ENCODE data around the gene GUCA2B.

Gene GUCA2B
- 0 to 0.44 (median 0) reads per million in 17 experiments for total RNA-seq

DNA sequence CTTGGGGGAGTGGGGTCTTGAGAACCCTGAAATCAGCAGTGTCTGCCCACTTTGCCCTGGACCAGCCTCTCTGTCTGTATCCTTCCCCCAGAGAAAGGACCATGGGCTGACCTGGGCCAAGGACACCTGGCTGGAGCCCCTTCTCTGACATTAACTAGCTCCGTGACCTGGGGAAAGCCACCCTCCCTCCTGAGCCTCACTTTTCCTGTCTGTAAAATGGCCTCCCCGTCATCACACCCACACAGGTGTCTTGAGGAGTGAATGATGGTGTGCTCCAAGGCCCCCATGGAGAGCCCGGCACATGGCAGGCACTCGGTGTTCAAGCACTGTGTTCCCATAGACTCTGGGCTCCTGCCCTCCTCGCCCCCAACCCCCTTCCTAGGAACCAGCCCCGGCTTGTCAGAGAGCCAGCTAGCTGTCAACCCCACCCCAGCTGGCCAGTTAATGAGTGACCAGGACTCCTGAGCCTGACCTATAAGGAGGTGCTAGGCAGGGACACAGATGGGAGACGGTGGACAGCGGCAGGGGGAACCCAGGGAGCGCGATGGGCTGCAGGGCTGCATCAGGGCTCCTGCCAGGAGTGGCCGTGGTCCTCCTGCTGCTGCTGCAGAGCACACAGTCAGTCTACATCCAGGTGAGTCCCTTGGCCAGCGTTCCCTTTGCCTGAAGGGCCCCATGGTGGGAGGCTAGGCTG lies at the start of gene GUCA2B:
TSS of gene GUCA2B (plus strand) at position 504 of the 694 bp plus-strand sequence. CDS start at position 545, 41 bp downstream.
- DNase-seq = no peak

DNA sequence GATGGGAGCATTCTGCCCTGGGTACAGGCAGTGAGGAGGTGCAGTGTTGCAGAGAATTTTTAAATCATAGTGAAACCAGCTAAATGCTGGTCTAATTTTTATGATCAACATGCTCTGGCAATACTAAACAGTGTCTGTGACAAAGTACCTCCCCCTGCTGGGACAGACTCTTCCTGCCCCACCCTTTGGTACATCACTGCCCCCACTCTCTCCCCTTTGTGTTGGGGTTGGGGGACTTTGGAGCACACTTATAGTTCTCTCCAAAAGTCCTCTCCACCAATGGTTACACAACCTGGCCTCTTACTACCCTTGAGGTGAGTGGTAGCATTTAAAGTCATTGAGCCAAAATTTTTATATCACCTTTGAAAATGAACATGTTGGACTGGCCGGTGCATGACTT lies 48.2 kb upstream of the GUCA2B start:
- no peak for DNase-seq

DNA sequence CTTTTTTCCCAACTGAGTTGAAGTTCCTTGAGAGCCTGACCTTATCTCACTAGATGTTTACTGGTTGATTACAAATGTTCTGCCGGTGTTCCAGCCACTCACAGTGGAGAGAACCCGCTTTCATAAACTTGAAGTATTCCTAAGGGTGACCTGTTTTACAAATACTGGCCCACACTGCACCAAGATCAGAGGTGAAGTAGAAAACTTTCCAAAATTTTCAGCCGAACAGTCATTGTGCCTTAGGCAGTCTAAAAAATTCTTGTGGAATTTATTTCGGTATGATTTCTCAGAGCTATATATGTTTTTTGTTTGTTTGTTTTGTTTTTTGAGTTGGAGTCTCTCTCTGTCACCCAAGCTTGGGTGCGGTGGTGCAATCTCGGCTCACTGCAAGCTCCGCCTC lies 44.9 kb upstream of the GUCA2B start:
- no peak for DNase-seq

DNA sequence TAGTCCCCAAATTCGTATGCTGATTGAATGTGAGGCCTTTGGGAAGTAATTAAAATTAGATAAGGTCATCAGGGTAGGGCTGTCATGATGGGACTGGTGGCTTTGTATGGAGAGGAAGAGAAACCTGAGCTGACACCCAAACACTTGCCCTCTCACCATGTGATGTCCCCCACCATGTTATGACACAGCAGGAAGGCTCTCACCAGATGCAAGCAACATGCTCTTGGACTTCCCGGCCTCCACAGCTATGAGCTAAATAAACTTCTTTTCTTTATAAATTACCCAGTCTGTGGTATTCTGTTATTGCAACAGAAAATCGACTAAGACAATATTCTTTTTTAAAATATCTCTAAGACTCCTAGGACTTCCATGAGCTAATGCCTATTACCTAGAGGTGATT lies 43.6 kb upstream of the GUCA2B start:
- DNase-seq = peak in 2 of 4 experiments; percentile 5 to 6

DNA sequence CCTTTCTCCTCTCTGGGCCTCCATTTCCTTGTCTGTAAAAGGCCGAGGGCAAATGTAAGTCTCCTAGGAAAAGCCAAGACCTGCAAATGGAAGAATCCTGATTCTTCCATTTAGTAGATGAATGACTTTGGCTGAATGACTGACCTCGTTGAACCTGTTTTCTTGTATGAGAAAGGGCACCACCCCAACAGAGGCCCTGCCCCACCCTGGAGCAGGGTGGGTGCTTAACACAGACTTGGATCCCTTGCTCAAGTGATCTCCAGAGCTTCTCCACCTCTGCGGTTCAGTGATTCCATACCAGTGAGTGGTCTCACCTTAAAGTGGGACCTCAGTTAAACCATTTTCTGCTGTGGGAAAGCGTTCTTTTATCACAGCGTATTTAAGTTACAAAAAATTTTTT lies 39.0 kb upstream of the GUCA2B start:
- DNase-seq = no peak

DNA sequence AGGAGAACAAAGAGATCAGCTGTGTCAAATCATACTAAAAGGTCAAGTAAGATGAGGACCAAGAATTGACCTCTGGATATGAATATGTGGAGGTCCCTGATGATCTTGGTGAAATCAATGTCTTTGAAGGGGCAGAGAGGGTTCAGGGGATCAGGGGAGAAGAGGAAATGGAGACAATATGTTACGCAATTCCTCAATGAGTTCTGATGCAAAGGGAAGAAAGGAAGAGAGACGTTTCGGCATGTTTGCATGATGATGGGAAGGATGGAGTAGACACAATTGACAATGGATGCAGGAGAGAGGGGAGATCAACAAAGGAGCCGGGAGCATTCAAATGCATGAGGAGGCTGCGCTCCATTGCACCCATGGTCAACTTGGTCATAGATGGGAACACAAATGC lies 36.0 kb upstream of the GUCA2B start:
- DNase-seq = no peak

DNA sequence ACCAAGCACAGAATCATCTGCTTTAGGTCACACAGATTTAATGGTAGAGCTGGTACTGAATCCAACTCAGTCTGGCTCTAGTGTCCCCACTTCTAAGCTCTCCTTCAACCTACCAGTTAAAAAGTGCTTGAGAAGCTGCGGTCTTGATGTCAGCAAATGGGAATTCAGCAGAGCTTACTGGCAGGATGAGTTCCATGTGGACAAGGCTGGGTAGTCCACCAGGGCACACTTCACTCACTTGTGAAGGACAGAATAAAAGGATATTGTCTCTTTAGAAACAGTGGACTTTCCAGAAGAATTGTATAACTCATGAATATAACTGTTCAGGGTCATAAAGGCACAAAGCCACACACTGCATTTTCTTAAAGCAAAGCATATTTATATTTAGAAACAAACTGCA lies 35.1 kb upstream of the GUCA2B start:
- no peak for DNase-seq

DNA sequence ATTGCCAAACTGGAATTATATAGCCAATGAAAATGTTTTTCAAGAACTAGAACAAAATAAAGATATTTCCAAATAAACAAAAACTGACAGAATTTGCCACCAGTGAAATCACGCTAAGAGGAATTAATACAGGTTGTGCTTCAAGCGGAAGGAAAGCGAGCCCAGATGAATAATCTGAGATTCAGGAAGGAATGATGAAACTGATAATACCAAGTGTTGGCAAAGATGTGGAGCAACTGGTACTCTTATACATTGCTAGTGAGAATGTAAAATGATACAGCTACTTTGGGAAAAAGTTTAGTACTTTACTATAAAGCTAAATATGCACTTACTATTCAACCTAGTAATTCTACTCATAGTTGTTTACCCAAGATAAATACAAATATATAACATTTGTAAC lies 30.8 kb upstream of the GUCA2B start:
- no peak for DNase-seq

DNA sequence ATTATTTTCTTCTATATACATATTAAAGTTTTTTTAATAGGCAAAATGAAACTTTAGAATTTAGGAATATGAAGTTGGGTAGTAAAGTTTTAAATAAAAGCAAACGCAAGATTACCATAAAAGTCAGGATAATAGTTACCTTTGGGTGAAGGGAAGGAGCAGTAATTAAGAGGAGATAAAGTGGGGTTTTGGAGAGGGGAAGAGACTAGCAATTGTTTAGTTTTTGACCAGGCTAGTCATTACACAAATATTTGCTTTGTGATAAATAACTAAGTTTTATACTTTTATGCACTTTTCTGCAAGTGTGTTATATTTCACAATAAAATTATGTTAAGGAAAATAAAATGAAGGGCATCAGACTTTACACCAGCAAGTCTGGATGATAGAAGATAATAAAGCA lies 27.7 kb upstream of the GUCA2B start:
- no peak for DNase-seq

DNA sequence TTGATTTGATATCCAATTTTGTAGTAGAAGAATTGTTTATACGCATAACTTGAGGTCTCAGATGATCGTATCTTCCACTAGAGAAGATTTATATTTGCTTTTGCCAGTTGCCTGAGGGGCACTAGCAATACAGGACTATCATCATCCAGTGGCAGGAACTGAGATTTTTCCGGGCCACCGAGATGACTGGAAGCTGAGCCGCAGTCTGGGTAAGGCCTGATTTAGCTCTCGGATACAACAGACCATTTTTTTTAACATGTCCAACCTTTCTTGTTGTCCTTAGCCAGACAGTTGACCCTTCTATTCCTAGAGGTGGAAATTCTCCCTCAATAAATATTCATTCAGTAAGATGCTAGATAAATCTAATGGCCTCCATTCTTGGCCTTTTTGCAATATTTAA lies 25.4 kb upstream of the GUCA2B start:
- DNase-seq = no peak

DNA sequence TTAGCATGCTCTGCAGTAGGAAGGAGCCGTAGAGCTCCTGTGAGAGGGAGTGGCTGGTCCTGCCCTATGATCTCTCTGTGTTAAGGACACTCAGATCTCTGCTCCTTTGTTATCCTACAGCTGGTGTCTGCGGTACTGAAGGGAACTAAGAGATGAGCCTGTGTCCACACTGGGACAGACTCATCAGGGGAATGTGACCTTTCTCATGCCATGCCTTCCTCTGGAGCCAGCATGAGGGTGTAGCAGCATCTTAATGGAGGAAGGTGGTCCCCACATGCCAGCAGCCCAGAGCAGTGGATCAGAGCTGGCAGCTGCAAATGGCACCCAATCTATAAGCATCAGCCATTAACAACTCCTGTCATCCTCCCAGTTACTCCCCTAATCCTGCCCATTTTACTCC lies 24.7 kb upstream of the GUCA2B start:
- no peak for DNase-seq

DNA sequence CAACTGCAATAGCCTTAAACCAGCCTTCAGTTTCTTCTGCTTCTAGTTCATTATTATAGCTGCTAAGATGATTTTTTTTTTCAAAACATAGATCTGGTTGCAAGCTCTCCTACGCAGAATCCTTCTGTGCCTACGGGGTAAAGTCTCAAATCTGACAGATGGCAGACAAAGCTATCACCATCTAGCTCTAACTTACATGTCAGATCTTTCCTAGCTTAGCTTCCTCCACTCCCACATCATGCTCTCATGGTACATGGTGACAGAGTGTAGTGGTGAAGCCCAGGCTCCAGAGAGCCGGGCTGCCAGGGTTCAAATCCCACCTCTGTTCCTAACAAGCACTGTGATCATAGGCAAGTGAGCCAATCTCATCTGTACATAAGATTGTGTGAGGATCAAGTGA lies 24.2 kb upstream of the GUCA2B start:
- DNase-seq = no peak

DNA sequence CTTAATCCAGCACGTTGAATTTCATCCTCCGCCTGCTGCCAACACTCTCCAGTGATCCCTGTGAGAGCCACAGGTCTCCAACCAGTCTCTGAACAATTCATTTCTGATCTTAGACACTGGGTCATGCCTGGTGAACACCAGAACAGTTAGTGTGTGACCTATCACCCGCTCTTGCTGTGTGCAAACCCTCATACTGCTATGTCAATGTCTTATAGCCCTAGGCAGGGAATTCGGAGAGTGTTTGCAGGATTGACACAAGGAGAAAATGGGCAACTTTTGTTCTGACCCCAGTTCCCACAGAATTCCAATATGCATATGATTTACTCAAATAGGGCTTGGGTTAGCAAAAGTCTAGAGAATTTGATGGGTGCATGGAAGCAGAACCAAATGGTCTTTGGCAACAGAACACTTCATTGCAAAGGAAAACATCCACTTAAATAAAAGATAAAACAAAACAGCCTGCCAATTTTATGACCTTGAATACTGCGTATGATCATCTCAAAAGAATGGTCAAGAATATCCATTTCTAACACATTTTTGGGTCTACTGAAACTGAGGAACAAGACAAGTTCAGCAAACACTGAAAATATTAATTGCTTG lies 23.0 kb upstream of the GUCA2B start:
- no peak for DNase-seq

DNA sequence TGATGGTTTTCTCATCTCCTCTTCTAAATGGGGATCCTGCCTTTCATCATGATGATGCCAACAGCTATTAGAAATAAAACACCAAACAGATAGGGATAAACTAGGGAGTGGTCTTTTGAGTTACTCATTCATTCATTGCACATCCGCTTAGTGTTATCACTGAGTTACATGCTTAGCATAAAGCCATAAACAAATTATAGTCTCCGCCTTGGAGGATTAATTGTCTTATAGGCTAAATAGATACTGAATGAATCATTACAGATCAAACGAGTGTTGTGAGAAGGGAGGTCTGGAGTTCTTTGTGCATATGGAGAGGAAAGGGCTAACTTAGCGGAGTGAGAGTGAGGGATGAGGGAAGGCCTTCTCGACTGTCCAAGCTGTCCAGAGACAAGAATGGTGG lies 19.8 kb upstream of the GUCA2B start:
- no peak for DNase-seq

DNA sequence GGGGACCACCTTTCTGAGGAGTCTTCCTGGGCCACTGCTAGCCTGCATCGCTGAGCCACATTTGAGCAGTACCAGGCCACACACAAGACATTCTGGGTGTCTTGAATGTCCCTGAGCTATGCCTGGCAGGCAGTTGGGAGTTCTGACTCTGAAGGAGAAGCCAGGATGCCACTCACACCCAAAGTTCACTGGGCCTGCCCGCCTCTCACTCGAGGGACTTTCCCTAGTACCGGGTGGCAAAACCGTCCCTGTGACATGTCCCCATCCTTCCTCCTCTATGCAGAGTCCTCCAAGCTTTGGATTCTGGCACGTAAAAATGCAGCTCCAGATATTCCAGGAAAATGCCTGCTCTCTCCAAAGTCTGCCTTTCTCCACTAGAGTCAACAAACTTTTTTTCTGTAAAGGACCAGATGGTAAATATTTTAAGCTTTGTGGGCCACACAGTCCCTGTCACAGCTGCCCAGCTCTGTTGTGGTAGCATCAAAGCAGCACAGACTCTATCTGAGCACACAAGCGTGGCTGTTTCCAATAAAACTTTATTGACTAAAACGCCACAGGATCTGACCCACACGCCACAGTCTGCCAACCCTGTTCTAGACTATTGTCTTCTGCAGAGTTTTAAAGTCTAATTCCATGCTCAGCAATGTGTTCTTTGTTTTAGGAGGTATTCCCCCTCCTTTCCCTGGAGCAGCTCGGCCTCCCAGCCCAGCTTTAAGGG lies 19.2 kb upstream of the GUCA2B start:
- DNase-seq = no peak

DNA sequence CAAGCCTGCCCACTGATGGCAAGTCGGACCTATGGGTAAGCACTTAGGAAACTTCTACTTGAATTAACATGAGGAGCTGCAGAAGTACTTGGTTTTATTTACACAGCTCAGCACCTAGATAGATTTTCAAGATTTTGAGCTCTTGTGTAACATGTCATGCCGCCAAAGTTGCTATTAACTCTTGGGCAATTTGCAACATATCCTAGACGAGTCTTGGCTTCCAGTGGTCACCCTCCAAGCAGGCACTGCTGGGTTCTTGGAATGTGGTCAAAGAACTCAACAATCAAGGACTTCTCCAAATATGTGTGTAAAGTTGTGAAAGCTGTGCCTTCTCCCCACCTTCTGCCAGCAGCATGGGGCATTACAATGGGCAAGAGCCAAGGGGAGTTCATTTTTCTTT lies 17.8 kb upstream of the GUCA2B start:
- no peak for DNase-seq

DNA sequence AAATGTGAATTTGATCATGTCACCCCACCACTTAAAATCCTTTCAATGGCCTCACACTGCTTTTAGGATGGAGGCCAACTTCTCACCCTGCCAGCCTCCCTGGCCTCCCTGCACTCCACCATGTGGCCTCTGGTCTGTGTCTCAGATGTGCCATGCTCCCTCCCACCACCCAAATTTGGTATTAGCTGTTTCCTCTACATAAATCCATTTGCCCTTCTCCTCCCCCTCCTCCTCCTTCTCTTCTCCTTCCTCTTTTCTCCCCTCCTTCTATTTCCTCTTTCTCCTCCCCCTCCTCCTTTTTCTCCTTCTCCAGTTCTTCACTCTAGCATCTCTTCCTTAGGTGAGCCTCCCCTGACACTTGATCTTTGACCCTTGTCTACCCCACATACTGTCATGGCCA lies 16.7 kb upstream of the GUCA2B start:
- DNase-seq = peak in 1 of 4 experiments; percentile 11

DNA sequence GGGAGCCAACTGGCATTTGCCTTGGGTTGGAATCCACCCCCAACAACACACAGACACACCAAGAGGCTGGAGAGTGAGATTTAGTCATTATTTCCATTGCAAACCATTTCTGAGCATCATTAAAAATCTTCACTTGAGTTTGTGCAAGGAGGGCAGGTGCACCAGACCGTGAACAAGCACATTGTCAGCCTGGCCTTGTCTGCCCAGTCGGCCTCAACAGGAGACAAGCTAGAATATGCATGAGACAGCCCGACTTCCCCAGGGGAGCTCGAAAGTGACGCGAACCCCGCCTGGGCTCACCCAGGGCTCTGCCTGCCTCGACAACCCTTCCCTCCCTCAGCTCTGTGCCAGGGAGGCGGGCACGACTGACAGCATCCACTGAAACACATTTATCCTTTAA lies 15.4 kb upstream of the GUCA2B start:
- DNase-seq = no peak

DNA sequence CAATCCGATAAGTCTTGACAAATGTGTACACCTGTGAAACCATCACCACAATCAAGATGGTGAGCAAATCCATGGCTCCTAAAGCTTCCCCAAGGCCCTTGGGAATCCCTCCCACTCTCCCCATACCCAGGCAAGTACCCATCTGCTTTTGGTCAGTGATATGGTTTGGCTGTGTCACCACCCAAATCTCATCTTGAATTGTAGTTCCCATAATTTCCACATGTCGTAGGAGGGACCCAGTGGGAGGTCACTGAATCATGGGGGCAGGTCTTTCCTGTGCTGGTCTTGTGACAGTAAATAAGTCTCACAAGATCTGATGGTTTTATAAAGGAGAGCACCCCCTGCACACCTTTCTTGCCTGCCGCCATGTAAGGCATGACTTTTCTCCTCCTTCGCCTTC lies 14.6 kb upstream of the GUCA2B start:
- DNase-seq = peak in 3 of 4 experiments; percentile 14 to 17 (median 14)

DNA sequence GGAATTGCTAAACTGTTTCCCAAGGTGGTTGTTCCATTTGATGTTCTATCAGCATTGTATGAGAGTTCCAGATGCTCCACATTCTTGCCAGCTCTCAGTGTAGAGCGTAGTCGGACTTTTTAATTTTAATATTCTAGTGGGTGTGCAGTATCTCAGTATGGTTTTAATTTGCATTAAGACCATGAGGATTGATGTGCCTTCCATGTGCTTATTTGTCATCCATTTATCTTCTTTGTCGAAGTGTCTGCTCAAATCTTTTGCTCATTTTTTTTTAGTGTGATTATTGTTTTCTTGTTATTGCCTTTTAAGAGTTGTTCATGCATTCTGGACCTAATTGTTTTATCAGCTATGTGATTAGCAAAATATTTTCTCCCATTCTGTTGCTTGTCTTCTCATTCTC lies 13.8 kb upstream of the GUCA2B start:
- DNase-seq = no peak

DNA sequence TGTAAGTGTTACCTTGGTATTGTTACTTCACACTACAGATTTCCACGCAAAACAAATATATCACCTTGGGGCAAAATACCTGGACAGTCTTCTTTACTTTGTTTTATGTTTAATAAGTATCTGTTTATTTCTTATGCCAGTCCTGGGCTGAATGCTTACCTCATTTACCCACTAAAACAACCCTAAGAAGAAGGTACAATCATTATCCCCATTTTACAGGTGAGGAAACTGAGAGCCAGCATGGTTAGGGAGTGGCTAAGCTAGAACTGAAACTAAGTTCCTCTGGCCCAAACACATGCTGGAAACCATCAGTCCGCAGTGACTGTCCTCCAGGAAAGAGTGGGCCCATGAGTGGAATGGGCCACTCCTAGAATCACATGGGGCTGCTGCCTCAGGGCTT lies 13.0 kb upstream of the GUCA2B start:
- DNase-seq = no peak

DNA sequence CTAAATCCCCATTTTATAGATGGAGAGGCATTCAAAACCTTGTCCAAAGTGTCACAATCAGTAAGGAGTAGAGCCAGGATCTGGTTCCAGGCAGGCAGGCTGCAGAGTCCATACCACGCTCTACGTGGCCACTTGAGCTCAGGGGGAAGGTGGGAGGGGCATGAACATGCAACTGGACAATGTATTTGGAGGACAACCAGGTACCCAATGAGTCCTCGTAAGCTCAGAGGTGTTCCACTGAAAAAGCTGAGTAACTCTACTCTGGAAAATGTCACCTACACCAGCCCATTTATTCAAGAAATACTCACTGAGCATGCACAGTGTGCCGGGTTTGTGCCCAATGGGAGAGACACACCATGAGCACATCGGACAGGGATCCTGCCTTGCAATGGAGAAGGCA lies 11.2 kb upstream of the GUCA2B start:
- DNase-seq = no peak

DNA sequence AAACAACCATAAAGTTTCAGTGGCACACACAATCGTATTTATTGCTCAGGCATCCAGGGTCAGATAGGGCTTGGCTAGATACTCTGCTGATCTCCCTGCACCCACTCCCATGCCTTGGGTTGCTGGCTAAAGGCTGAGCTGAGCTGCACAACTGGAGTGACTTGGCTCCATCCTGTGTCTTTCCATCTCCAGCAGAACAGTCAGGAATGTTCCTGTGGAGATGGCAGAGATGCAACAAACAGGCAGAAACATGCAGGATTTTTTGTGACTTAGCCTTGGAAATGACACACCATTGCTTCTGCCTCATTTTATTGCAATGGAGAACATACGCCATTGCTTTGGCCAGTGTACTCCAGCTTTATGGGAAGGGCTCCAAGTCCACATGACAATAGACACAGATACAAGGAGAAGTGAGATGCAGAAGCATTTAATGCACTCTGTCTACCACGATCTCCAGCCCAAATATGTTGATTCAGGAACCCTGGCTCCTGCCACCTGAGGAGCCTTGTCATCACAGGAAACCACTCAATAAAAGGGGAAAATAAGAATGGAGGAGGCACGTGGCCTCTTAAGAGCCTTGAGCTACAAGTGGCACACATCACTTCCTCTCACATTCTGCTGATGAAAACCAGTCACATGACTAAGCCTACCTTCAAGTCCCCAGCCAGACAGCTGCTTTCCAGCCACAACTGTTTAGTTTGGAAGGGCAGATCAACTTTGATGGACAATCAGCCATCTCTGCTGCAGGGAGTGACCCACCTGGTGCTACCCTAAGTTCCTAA lies 10.1 kb upstream of the GUCA2B start:
- peak; percentile 40 to 55 (median 44) for DNase-seq

All from suppressor macrophage (primary cell).